ENCODE data around the gene RNF20. TPM values are rescaled to one million over a fixed set of nuclear protein-coding genes. Genes with fewer than 3 reads are reported as not detected.
A peak's percentile ranks its signal among the peaks of the same experiment; 100 is the strongest.

The RNF20 gene
- total and polyA plus RNA-seq, 2 of the 4 experiments (the other 2 are of a cell fraction), result 13.7 to 21.3 TPM

- H3K4ac ChIP-seq (ENCODE audit: low read depth, low read length), result peak overlapping the region; percentile 94
- peak overlapping the region; percentile 80 for H3K4me3 ChIP-seq (ENCODE audit: insufficient read depth, low read depth, low read length)
- peak overlapping the region; percentile 84 for H4K91ac ChIP-seq (ENCODE audit: insufficient read depth, low read depth, low read length)
- H3K56ac ChIP-seq (ENCODE audit: extremely low read depth, insufficient read depth, low read length), result peak overlapping the region; percentile 48; the same call in 1 of the 2 replicates
- DNase-seq, result peak; percentile 54
- peak overlapping the region; percentile 92 for H2BK120ac ChIP-seq (ENCODE audit: low read depth, low read length)
- peak overlapping the region; percentile 73 for H3K9ac ChIP-seq (ENCODE audit: low read depth, low read length)
- H2BK20ac ChIP-seq (ENCODE audit: low read depth, low read length), result peak overlapping the region; percentile 59; the same call in 1 of the 2 replicates
- H4K20me1 ChIP-seq (ENCODE audit: insufficient read depth, low read length), result no peaks in the 10 kb centered on the region
- TF ChIP-seq, protein P1, sequence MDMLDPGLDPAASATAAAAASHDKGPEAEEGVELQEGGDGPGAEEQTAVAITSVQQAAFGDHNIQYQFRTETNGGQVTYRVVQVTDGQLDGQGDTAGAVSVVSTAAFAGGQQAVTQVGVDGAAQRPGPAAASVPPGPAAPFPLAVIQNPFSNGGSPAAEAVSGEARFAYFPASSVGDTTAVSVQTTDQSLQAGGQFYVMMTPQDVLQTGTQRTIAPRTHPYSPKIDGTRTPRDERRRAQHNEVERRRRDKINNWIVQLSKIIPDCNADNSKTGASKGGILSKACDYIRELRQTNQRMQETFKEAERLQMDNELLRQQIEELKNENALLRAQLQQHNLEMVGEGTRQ (IDR thresholded peaks at IDR 0.05; ENCODE audit: low read depth, low read length), result peak; percentile 52; the same call in 1 of the 2 replicates
- TF ChIP-seq MAFK (IDR thresholded peaks at IDR 0.05; ENCODE audit: low read depth, low read length) (no peak), MXI1 (IDR thresholded peaks at IDR 0.05; ENCODE audit: borderline replicate concordance, low read depth, low read length) (no peak), POLR2A (IDR thresholded peaks at IDR 0.05; ENCODE audit: low read depth, low read length) (0 out of 2 replicates have a peak, but pooled peaks have one; percentile 33), MAZ (IDR thresholded peaks at IDR 0.05; ENCODE audit: borderline replicate concordance, low read depth, low read length) (no peak; the same call in 1 of the 2 replicates)
- TF ChIP-seq, protein P2, sequence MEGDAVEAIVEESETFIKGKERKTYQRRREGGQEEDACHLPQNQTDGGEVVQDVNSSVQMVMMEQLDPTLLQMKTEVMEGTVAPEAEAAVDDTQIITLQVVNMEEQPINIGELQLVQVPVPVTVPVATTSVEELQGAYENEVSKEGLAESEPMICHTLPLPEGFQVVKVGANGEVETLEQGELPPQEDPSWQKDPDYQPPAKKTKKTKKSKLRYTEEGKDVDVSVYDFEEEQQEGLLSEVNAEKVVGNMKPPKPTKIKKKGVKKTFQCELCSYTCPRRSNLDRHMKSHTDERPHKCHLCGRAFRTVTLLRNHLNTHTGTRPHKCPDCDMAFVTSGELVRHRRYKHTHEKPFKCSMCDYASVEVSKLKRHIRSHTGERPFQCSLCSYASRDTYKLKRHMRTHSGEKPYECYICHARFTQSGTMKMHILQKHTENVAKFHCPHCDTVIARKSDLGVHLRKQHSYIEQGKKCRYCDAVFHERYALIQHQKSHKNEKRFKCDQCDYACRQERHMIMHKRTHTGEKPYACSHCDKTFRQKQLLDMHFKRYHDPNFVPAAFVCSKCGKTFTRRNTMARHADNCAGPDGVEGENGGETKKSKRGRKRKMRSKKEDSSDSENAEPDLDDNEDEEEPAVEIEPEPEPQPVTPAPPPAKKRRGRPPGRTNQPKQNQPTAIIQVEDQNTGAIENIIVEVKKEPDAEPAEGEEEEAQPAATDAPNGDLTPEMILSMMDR (conservative IDR thresholded peaks at IDR 0.05; ENCODE audit: low read depth, low read length), result peak; percentile 26; the same call in 1 of the 2 replicates
- H3K27me3 ChIP-seq (ENCODE audit: control insufficient read depth, insufficient read depth, low read length), result no peaks in the 10 kb centered on the region
- H3K27ac ChIP-seq (ENCODE audit: insufficient read depth, low read length), result peak overlapping the region; percentile 75
- dilution Hi-C loops (cut with HindIII; ENCODE audit: low sequenced_read_pairs, unreplicated experiment), result no loop called here
- peak overlapping the region; percentile 52 for H2BK5ac ChIP-seq (ENCODE audit: low read depth, low read length, poor library complexity, severe bottlenecking)
- peak overlapping the region; percentile 97 for H3K4me2 ChIP-seq (ENCODE audit: low read depth, low read length)
- no peaks in the 10 kb centered on the region for H3K9me3 ChIP-seq (ENCODE audit: control insufficient read depth, insufficient read depth, low read length)
- ATAC-seq (ENCODE audit: low read depth), result peak; percentile 85
- 0% methylated on average over 21 of the region's 53 CpGs; no CpG with 5 or more reads in 1 of the 2 experiments for WGBS, 2 experiments (ENCODE audit: extremely low coverage in 2 of 2, insufficient read length in 1 of 2)
- peak overlapping the region; percentile 87 for H4K5ac ChIP-seq (ENCODE audit: low read depth, low read length)
- POLR2A ChIA-PET (ENCODE audit: unreplicated experiment), result no interaction called here
- 0 out of 2 replicates have a peak, but pooled peaks cover 2% of the 10 kb centered on the region for H3K9me1 ChIP-seq (ENCODE audit: insufficient read depth, low read length)
- H3K79me1 ChIP-seq (ENCODE audit: low read depth in 1 of 2, low read length in 2 of 2), result peaks cover 0 to 14% of the 10 kb centered on the region in 2 experiments; a peak in 2 of 4 replicates
- peak overlapping the region; percentile 89 for H2AK9ac ChIP-seq (replicated peaks; ENCODE audit: low read depth, low read length, poor library complexity)
- intact Hi-C loops (cut with micrococcal nuclease), result loop anchor here (2.0 to 5.0 kb wide), 2 partner anchors 24 to 45 kb away; partner anchors contain the start of gene RNF20
- peak overlapping the region; percentile 85 to 97 for H4K8ac ChIP-seq (ENCODE audit: low read depth in 2 of 2, low read length in 2 of 2)
- CTCF ChIA-PET, result interaction anchor here (1.3 to 2.4 kb wide), 4 partner anchors 9 to 28 kb away, joined by 4 to 9 read pairs (median 8); no protein-coding TSS in a partner anchor
- peak overlapping the region; percentile 74 for H3K23ac ChIP-seq (ENCODE audit: low read depth, low read length)
- H3K18ac ChIP-seq (ENCODE audit: low read depth, low read length), result peak overlapping the region; percentile 43
- H3K14ac ChIP-seq (replicated peaks; ENCODE audit: low read depth, low read length), result peak overlapping the region; percentile 78
- in situ Hi-C loops (cut with MboI; ENCODE audit: low sequenced_read_pairs), result no loop called here
- 0 out of 2 replicates have a peak overlapping the region, but pooled peaks have one; percentile 33 for H2AK5ac ChIP-seq (ENCODE audit: low read depth, low read length)
- no TSS peak for BruUV-seq (replicated peaks)
- H3K4me1 ChIP-seq (ENCODE audit: control insufficient read depth, insufficient read depth, low read length), result peaks cover 1% of the 10 kb centered on the region; the same call in 1 of the 2 replicates
- H2AFZ ChIP-seq (replicated peaks; ENCODE audit: low read length, poor library complexity), result peak overlapping the region; percentile 95
- peak overlapping the region; percentile 53; the same call in 2 of the 3 replicates for H2BK15ac ChIP-seq (ENCODE audit: low read depth, low read length)
- H3K36me3 ChIP-seq (ENCODE audit: control insufficient read depth, insufficient read depth, low read length), result no peaks in the 10 kb centered on the region
Observed at GRCh38 chr9:101486693-101487442, 46.8 kb upstream of the RNF20 start.

All from IMR-90 (cell line).